Rectal smooth muscle tissue (tissue), 1 donor: ENCODE results near the gene DLST.

Experiments
- H3K27ac ChIP-seq: one replicate; pipeline ENCODE4 v1.7.0; 2013; ENCODE audit warnings: low read depth, low read length, inconsistent platforms
- H3K27me3 ChIP-seq: one replicate; pipeline ENCODE4 v1.7.0; 2013; ENCODE audit warnings: low read length; ENCODE audit not compliant: control insufficient read depth, insufficient read depth
- H3K36me3 ChIP-seq: one replicate; pipeline ENCODE4 v1.7.0; 2013; ENCODE audit warnings: low read length; ENCODE audit not compliant: control insufficient read depth, insufficient read depth
- H3K4me1 ChIP-seq: one replicate; pipeline ENCODE4 v1.7.0; 2013; ENCODE audit warnings: low read length; ENCODE audit not compliant: control insufficient read depth, insufficient read depth
- H3K4me3 ChIP-seq: one replicate; pipeline ENCODE4 v1.7.0; 2013; ENCODE audit warnings: low read length
- H3K9ac ChIP-seq: one replicate; pipeline ENCODE4 v1.7.0; 2013; ENCODE audit warnings: low read length

Gene DLST

DNA sequence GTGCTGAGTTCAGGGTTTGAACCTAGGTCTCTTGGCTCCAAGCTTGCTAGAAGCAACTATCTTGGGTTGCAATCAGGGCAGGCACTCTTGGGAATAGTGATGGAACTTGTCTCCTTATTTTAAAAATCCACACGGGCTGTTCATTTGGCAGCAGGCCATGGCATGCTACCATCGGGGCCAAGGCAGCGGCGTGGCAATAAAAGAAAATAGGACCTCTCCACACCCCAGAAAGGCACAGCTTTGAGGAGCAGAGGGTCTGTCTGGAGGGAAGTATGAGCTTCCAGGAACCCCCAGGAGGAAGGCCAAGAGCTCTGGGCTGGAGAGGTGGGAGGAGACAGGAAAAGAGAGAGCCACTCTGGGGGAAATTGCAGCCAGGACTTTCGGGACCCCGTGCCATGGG lies 26.0 kb downstream of the DLST start:
- Histone ChIP-seq H3K4me1 (no peaks in the 10 kb centered on the region), H3K9ac (no peak overlapping the region), H3K4me3 (no peak overlapping the region), H3K27me3 (no peaks in the 10 kb centered on the region), H3K36me3 (peaks cover 6% of the 10 kb centered on the region), H3K27ac (no peak overlapping the region)

- H3K27me3 ChIP-seq = no peaks in the 10 kb centered on the region
- H3K27ac ChIP-seq = no peak overlapping the region
- no peak overlapping the region for H3K4me3 ChIP-seq
- no peaks in the 10 kb centered on the region for H3K4me1 ChIP-seq
- H3K36me3 ChIP-seq = no peaks in the 10 kb centered on the region
- no peak overlapping the region for H3K9ac ChIP-seq
Measured at GRCh38 chr14:74908861-74909341, 27.2 kb downstream of the DLST start.

GRCh38 chr14:74909501-74909900 lies 27.8 kb downstream of the DLST start:
- Histone ChIP-seq H3K4me3 (no peak overlapping the region), H3K27ac (no peak overlapping the region), H3K27me3 (no peaks in the 10 kb centered on the region), H3K4me1 (no peaks in the 10 kb centered on the region), H3K9ac (no peak overlapping the region), H3K36me3 (no peaks in the 10 kb centered on the region)

- H3K4me3 ChIP-seq = no peak overlapping the region
- H3K4me1 ChIP-seq = no peaks in the 10 kb centered on the region
- H3K36me3 ChIP-seq = no peaks in the 10 kb centered on the region
- no peak overlapping the region for H3K27ac ChIP-seq
- no peaks in the 10 kb centered on the region for H3K27me3 ChIP-seq
- H3K9ac ChIP-seq = no peak overlapping the region
Measured at GRCh38 chr14:74909911-74910310, 28.2 kb downstream of the DLST start.

DNA sequence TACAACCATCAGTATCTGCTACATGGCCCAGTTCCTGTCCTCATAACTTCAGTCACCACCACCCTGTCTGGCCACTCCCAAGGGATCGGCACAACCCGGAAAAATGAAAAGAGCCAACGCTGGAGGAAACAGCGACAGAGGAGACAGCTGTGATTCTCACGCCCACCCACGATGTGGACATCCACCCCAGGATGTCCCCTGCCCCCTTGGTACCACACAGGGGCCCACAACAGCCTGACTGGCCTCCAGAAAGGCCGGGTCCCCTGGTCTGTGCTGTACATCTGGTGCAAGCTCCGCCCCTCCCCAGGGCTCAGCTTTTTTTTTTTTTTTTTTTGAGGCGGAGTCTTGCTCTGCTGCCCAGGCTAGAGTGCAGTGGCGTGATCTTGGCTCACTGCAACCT lies 28.8 kb downstream of the DLST start:
- peak overlapping the region; percentile 50 for H3K4me3 ChIP-seq
- H3K9ac ChIP-seq = no peak overlapping the region
- no peak overlapping the region for H3K27ac ChIP-seq
- no peaks in the 10 kb centered on the region for H3K36me3 ChIP-seq
- H3K27me3 ChIP-seq = no peaks in the 10 kb centered on the region
- H3K4me1 ChIP-seq = no peaks in the 10 kb centered on the region

- H3K4me1 ChIP-seq = no peaks in the 10 kb centered on the region
- no peaks in the 10 kb centered on the region for H3K27me3 ChIP-seq
- no peaks in the 10 kb centered on the region for H3K36me3 ChIP-seq
- H3K4me3 ChIP-seq = no peak overlapping the region
- H3K9ac ChIP-seq = no peak overlapping the region
- no peak overlapping the region for H3K27ac ChIP-seq
Measured at GRCh38 chr14:74911221-74911620, 29.5 kb downstream of the DLST start.

GRCh38 chr14:74911704-74912103 lies 30.0 kb downstream of the DLST start:
- H3K4me1 ChIP-seq = no peaks in the 10 kb centered on the region
- no peaks in the 10 kb centered on the region for H3K27me3 ChIP-seq
- H3K9ac ChIP-seq = no peak overlapping the region
- H3K36me3 ChIP-seq = no peaks in the 10 kb centered on the region
- no peak overlapping the region for H3K4me3 ChIP-seq
- no peak overlapping the region for H3K27ac ChIP-seq

- H3K36me3 ChIP-seq = no peaks in the 10 kb centered on the region
- no peaks in the 10 kb centered on the region for H3K27me3 ChIP-seq
- H3K4me1 ChIP-seq = no peaks in the 10 kb centered on the region
- H3K4me3 ChIP-seq = no peak overlapping the region
- H3K27ac ChIP-seq = no peak overlapping the region
- H3K9ac ChIP-seq = no peak overlapping the region
Measured at GRCh38 chr14:74912111-74912510, 30.4 kb downstream of the DLST start.

GRCh38 chr14:74912801-74913200 lies 31.1 kb downstream of the DLST start:
- Histone ChIP-seq H3K4me1 (no peaks in the 10 kb centered on the region), H3K27me3 (no peaks in the 10 kb centered on the region), H3K9ac (no peak overlapping the region), H3K4me3 (no peak overlapping the region), H3K36me3 (no peaks in the 10 kb centered on the region), H3K27ac (no peak overlapping the region)

DNA sequence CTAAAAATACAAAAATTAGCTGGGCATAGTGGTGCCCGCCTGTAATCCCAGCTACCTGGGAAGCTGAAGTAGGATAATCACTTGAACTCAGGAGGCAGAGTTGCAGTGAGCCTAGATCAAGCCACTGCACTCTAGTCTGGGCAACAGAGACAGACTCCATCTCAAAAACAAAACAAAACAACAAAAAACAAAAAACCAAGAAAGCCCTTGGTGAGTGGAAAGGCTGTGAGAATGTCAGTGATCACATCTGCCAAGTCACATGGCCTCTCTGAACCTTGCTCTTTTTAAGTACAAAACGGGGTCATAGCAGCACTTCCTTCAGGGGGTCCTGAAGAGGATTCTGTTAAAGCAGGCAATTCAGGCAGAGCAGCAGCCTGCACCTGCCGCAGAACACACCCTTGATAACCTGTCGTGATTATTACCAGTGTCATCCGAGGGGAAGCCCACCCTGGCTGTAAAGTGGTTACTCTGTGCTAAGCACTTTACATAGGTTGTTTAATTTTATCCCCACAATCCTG lies 31.7 kb downstream of the DLST start:
- H3K27ac ChIP-seq = no peak overlapping the region
- H3K36me3 ChIP-seq = no peaks in the 10 kb centered on the region
- no peak overlapping the region for H3K9ac ChIP-seq
- H3K4me3 ChIP-seq = no peak overlapping the region
- no peaks in the 10 kb centered on the region for H3K4me1 ChIP-seq
- no peaks in the 10 kb centered on the region for H3K27me3 ChIP-seq

GRCh38 chr14:74913986-74914573 lies 32.4 kb downstream of the DLST start:
- H3K9ac ChIP-seq = no peak overlapping the region

GRCh38 chr14:74915426-74915825 lies 33.7 kb downstream of the DLST start:
- Histone ChIP-seq H3K27ac (no peak overlapping the region), H3K4me1 (no peaks in the 10 kb centered on the region), H3K4me3 (no peak overlapping the region), H3K36me3 (no peaks in the 10 kb centered on the region), H3K27me3 (no peaks in the 10 kb centered on the region), H3K9ac (no peak overlapping the region)

More at GRCh38 chr14:74913986-74914573, 32.4 kb downstream of the DLST start:
- Histone ChIP-seq H3K4me3 (no peak overlapping the region), H3K36me3 (no peaks in the 10 kb centered on the region), H3K27me3 (no peaks in the 10 kb centered on the region), H3K27ac (no peak overlapping the region), H3K4me1 (no peaks in the 10 kb centered on the region)

- Histone ChIP-seq H3K27me3 (no peaks in the 10 kb centered on the region), H3K4me1 (no peaks in the 10 kb centered on the region), H3K36me3 (no peaks in the 10 kb centered on the region), H3K9ac (no peak overlapping the region), H3K4me3 (no peak overlapping the region), H3K27ac (no peak overlapping the region)
Measured at GRCh38 chr14:74915826-74916225, 34.1 kb downstream of the DLST start.
